SU-DHL-6 (cell line): ENCODE results near the gene PDE6D.
"Not testable (repeated sequence)": the region's sequence is repeated elsewhere in the genome, so short reads cannot be mapped to it uniquely, and the experiment has no call there.

Experiments
- H2AFZ ChIP-seq: fragments of 200-600 bp; sonication (generic); 2 replicates; pipeline ENCODE4 v1.6.1; 2014; ENCODE audit warnings: low read depth, mild to moderate bottlenecking, moderate library complexity, mixed read lengths, antibody characterized with exemption, low read length; ENCODE audit not compliant: severe bottlenecking
- H3F3A ChIP-seq: fragments of 200-600 bp; shearing (Covaris generic); 2 replicates; pipeline ENCODE4 v1.6.0; 2016; ENCODE audit warnings: antibody characterized with exemption, mild to moderate bottlenecking; ENCODE audit not compliant: insufficient read depth
- H3K27ac ChIP-seq: fragments of 200-600 bp; sonication (generic); 2 replicates; pipeline ENCODE4 v1.5.1; 2016; ENCODE audit warnings: low read depth, mild to moderate bottlenecking, low read length, moderate library complexity, mixed read lengths
- H3K27me3 ChIP-seq: fragments of 200-600 bp; sonication (generic), shearing (Covaris generic); 2 replicates; pipeline ENCODE4 v1.6.0; 2014; ENCODE audit warnings: mild to moderate bottlenecking, low read length
- H3K36me3 ChIP-seq: fragments of 200-600 bp; sonication (generic); 2 replicates; pipeline ENCODE4 v1.6.1; 2014; ENCODE audit warnings: mild to moderate bottlenecking, low read length, mixed read lengths
- H3K4me2 ChIP-seq: fragments of 300-600, 200-600 bp; shearing (Covaris generic), sonication (generic); 2 replicates; pipeline ENCODE4 v1.6.0; 2014; ENCODE audit warnings: low read length, low read depth, mild to moderate bottlenecking; ENCODE audit not compliant: poor library complexity, severe bottlenecking
- H3K4me3 ChIP-seq: fragments of 200-600 bp; sonication (generic); 2 replicates; pipeline ENCODE4 v1.5.1; 2014; ENCODE audit warnings: antibody characterized with exemption, low read length, mild to moderate bottlenecking, mixed read lengths; ENCODE audit not compliant: insufficient read depth, poor library complexity, severe bottlenecking
- H3K79me2 ChIP-seq: fragments of 200-600 bp; sonication (generic); 2 replicates; pipeline ENCODE4 v1.6.1; 2014; ENCODE audit warnings: mild to moderate bottlenecking, low read length, moderate library complexity; ENCODE audit not compliant: insufficient read depth
- H3K9ac ChIP-seq: fragments of 200-600 bp; sonication (generic); 2 replicates; pipeline ENCODE4 v1.7.0; 2014; ENCODE audit warnings: mild to moderate bottlenecking, low read length
- H3K9me2 ChIP-seq: fragments of 200-600 bp; sonication (generic); replicated peaks from 2 replicates; pipeline ENCODE4 v1.6.1; 2014; ENCODE audit warnings: low read length; ENCODE audit not compliant: insufficient read depth
- H3K9me3 ChIP-seq: fragments of 200-600 bp; sonication (generic); 2 replicates; pipeline ENCODE4 v1.6.1; 2014; ENCODE audit warnings: low read length, mixed read lengths; ENCODE audit not compliant: insufficient read depth
- H4K20me1 ChIP-seq: fragments of 200-600 bp; sonication (generic); 2 replicates; pipeline ENCODE4 v1.6.1; 2014; ENCODE audit warnings: low read depth, mild to moderate bottlenecking, antibody characterized with exemption, low read length, moderate library complexity, mixed read lengths
- CTCF ChIP-seq: fragments of 200-600 bp; sonication (generic); IDR thresholded peaks from one replicate; pipeline ENCODE4 v1.5.1; 2017; ENCODE audit warnings: antibody characterized with exemption, mild to moderate bottlenecking, low read length, moderate library complexity; ENCODE audit not compliant: insufficient read depth, poor library complexity, severe bottlenecking
- EZH2phosphoT487 ChIP-seq: fragments of 200-600 bp; sonication (generic), shearing (Covaris generic); conservative IDR thresholded peaks from 2 replicates; pipeline ENCODE4 v1.6.1; 2018; ENCODE audit warnings: mild to moderate bottlenecking, antibody characterized with exemption, low read length, moderate library complexity, mixed read lengths

Gene PDE6D

GRCh38 chr2:231751042-231751815, 29.9 kb downstream of the PDE6D start:
- Histone ChIP-seq H3K4me2 (no peak overlapping the region), H3K9me3 (no peaks in the 10 kb centered on the region), H3K79me2 (no peaks in the 10 kb centered on the region), H3K9ac (no peak overlapping the region), H3K27ac (no peak overlapping the region), H3K9me2 (no peaks in the 10 kb centered on the region), H3K36me3 (no peaks in the 10 kb centered on the region), H3F3A (no peaks in the 10 kb centered on the region; the same call in 1 of the 2 replicates), H2AFZ (no peak overlapping the region), H4K20me1 (no peaks in the 10 kb centered on the region), H3K4me3 (no peak overlapping the region), H3K27me3 (no peaks in the 10 kb centered on the region)
- no peak for TF ChIP-seq EZH2phosphoT487
- TF ChIP-seq CTCF = no peak

GRCh38 chr2:231749016-231749415, 32.1 kb downstream of the PDE6D start:
- not testable (repeated sequence) for H3K27ac ChIP-seq, H2AFZ ChIP-seq, H4K20me1 ChIP-seq, H3K9me2 ChIP-seq, H3K27me3 ChIP-seq, H3K4me2 ChIP-seq, H3F3A ChIP-seq, H3K9ac ChIP-seq, H3K36me3 ChIP-seq, H3K9me3 ChIP-seq, H3K4me3 ChIP-seq, H3K79me2 ChIP-seq

GRCh38 chr2:231748153-231748896, 32.8 kb downstream of the PDE6D start:
- H3K9me2 ChIP-seq, H3K36me3 ChIP-seq, H3K27me3 ChIP-seq, H2AFZ ChIP-seq, H3K4me2 ChIP-seq, H3K79me2 ChIP-seq, H3K9me3 ChIP-seq, H3K9ac ChIP-seq, H4K20me1 ChIP-seq, H3K4me3 ChIP-seq, H3F3A ChIP-seq, H3K27ac ChIP-seq: not testable (repeated sequence)

GRCh38 chr2:231745303-231746038, 35.6 kb downstream of the PDE6D start:
- TF ChIP-seq CTCF = no peak
- TF ChIP-seq EZH2phosphoT487 = no peak
- no peaks in the 10 kb centered on the region for H3K9me3 ChIP-seq
- H4K20me1 ChIP-seq = no peaks in the 10 kb centered on the region
- H3K4me3 ChIP-seq = no peak overlapping the region
- no peaks in the 10 kb centered on the region for H3K27me3 ChIP-seq
- no peaks in the 10 kb centered on the region for H3K9me2 ChIP-seq
- H2AFZ ChIP-seq = no peak overlapping the region
- no peak overlapping the region for H3K4me2 ChIP-seq
- H3K27ac ChIP-seq = no peak overlapping the region
- H3F3A ChIP-seq = no peaks in the 10 kb centered on the region
- H3K79me2 ChIP-seq = no peaks in the 10 kb centered on the region
- H3K9ac ChIP-seq = no peak overlapping the region
- no peaks in the 10 kb centered on the region for H3K36me3 ChIP-seq
